ENCODE measurements around the gene PPP1R2. TPM values are rescaled to one million over a fixed set of nuclear protein-coding genes. Genes with fewer than 3 reads are reported as not detected.

Gene PPP1R2
- total and polyA plus RNA-seq, 9 of the 15 experiments (the other 6 are each of a cell fraction or from before 2014, with no cell fraction given), result 9.4 to 115 (median 40.3) TPM

- TF ChIP-seq HDAC2 (IDR thresholded peaks at IDR 0.05) (peak; percentile 67; the same call in 1 of the 2 replicates), SMAD4 (CRISPR knock-in tag; conservative IDR thresholded peaks at IDR 0.05) (0 out of 2 replicates have a peak, but pooled peaks have one; percentile 40), ZNF232 (CRISPR knock-in tag; IDR thresholded peaks at IDR 0.05) (no peak), RCOR1 (IDR thresholded peaks at IDR 0.05; ENCODE audit: borderline replicate concordance in 1 of 2, low read depth in 2 of 2, low read length in 2 of 2) (peak in 1 of 2 experiments; percentile 77; a peak in 2 of 4 replicates), CAMTA2 (CRISPR knock-in tag; conservative IDR thresholded peaks at IDR 0.05) (no peak), ZNF212 (CRISPR knock-in tag; IDR thresholded peaks at IDR 0.05) (no peak), CEBPB (tag; IDR thresholded peaks at IDR 0.05) (no peak), TCFL5 (CRISPR knock-in tag; conservative IDR thresholded peaks at IDR 0.05) (no peak), PRPF4 (IDR thresholded peaks at IDR 0.05; ENCODE audit: insufficient read depth, low read depth, low read length, poor library complexity, severe bottlenecking) (no peak), KAT2B (IDR thresholded peaks at IDR 0.05; ENCODE audit: low read depth, low read length) (no peak), PYGO2 (tag; IDR thresholded peaks at IDR 0.05) (no peak), ATF7 (IDR thresholded peaks at IDR 0.05) (0 out of 2 replicates have a peak, but pooled peaks have one; percentile 18), RNF2 (IDR thresholded peaks at IDR 0.05) (peak; percentile 89), RB1 (IDR thresholded peaks at IDR 0.05; ENCODE audit: low read depth) (no peak), NONO (IDR thresholded peaks at IDR 0.05; ENCODE audit: low read depth in 2 of 2, low read length in 1 of 2) (no peak)
- TF ChIP-seq, protein P1, sequence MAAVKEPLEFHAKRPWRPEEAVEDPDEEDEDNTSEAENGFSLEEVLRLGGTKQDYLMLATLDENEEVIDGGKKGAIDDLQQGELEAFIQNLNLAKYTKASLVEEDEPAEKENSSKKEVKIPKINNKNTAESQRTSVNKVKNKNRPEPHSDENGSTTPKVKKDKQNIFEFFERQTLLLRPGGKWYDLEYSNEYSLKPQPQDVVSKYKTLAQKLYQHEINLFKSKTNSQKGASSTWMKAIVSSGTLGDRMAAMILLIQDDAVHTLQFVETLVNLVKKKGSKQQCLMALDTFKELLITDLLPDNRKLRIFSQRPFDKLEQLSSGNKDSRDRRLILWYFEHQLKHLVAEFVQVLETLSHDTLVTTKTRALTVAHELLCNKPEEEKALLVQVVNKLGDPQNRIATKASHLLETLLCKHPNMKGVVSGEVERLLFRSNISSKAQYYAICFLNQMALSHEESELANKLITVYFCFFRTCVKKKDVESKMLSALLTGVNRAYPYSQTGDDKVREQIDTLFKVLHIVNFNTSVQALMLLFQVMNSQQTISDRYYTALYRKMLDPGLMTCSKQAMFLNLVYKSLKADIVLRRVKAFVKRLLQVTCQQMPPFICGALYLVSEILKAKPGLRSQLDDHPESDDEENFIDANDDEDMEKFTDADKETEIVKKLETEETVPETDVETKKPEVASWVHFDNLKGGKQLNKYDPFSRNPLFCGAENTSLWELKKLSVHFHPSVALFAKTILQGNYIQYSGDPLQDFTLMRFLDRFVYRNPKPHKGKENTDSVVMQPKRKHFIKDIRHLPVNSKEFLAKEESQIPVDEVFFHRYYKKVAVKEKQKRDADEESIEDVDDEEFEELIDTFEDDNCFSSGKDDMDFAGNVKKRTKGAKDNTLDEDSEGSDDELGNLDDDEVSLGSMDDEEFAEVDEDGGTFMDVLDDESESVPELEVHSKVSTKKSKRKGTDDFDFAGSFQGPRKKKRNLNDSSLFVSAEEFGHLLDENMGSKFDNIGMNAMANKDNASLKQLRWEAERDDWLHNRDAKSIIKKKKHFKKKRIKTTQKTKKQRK (IDR thresholded peaks at IDR 0.05; ENCODE audit: borderline replicate concordance, low read depth, low read length), result no peak
- TF ChIP-seq, protein P2, sequence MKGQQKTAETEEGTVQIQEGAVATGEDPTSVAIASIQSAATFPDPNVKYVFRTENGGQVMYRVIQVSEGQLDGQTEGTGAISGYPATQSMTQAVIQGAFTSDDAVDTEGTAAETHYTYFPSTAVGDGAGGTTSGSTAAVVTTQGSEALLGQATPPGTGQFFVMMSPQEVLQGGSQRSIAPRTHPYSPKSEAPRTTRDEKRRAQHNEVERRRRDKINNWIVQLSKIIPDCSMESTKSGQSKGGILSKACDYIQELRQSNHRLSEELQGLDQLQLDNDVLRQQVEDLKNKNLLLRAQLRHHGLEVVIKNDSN (CRISPR knock-in tag; IDR thresholded peaks at IDR 0.05), result 0 out of 2 replicates have a peak, but pooled peaks have one; percentile 47
- TF ChIP-seq, protein P3, sequence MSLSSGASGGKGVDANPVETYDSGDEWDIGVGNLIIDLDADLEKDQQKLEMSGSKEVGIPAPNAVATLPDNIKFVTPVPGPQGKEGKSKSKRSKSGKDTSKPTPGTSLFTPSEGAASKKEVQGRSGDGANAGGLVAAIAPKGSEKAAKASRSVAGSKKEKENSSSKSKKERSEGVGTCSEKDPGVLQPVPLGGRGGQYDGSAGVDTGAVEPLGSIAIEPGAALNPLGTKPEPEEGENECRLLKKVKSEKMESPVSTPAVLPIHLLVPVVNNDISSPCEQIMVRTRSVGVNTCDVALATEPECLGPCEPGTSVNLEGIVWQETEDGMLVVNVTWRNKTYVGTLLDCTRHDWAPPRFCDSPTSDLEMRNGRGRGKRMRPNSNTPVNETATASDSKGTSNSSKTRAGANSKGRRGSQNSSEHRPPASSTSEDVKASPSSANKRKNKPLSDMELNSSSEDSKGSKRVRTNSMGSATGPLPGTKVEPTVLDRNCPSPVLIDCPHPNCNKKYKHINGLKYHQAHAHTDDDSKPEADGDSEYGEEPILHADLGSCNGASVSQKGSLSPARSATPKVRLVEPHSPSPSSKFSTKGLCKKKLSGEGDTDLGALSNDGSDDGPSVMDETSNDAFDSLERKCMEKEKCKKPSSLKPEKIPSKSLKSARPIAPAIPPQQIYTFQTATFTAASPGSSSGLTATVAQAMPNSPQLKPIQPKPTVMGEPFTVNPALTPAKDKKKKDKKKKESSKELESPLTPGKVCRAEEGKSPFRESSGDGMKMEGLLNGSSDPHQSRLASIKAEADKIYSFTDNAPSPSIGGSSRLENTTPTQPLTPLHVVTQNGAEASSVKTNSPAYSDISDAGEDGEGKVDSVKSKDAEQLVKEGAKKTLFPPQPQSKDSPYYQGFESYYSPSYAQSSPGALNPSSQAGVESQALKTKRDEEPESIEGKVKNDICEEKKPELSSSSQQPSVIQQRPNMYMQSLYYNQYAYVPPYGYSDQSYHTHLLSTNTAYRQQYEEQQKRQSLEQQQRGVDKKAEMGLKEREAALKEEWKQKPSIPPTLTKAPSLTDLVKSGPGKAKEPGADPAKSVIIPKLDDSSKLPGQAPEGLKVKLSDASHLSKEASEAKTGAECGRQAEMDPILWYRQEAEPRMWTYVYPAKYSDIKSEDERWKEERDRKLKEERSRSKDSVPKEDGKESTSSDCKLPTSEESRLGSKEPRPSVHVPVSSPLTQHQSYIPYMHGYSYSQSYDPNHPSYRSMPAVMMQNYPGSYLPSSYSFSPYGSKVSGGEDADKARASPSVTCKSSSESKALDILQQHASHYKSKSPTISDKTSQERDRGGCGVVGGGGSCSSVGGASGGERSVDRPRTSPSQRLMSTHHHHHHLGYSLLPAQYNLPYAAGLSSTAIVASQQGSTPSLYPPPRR (CRISPR knock-in tag; IDR thresholded peaks at IDR 0.05; ENCODE audit: borderline replicate concordance), result no peak
- TF ChIP-seq, protein P4, sequence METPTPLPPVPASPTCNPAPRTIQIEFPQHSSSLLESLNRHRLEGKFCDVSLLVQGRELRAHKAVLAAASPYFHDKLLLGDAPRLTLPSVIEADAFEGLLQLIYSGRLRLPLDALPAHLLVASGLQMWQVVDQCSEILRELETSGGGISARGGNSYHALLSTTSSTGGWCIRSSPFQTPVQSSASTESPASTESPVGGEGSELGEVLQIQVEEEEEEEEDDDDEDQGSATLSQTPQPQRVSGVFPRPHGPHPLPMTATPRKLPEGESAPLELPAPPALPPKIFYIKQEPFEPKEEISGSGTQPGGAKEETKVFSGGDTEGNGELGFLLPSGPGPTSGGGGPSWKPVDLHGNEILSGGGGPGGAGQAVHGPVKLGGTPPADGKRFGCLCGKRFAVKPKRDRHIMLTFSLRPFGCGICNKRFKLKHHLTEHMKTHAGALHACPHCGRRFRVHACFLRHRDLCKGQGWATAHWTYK (CRISPR knock-in tag; IDR thresholded peaks at IDR 0.05), result no peak
Measured at GRCh38 chr3:195556390-195556789, 13.3 kb upstream of the PPP1R2 start (continued).

Data from K562 (cell line).